Neural cell (in vitro differentiated cells): Measurements from ENCODE around the gene TMEM131L. TPM values are rescaled to one million over a fixed set of nuclear protein-coding genes. Genes with fewer than 3 reads are reported as not detected.

Experiments used
- H2AFZ ChIP-seq: fragments of 200-600, 300-800 bp; sonication (generic), shearing (Covaris generic); 2 replicates; pipeline ENCODE4 v1.6.0; 2014; ENCODE audit warnings: low read depth, mild to moderate bottlenecking, antibody characterized with exemption, low read length, moderate library complexity
- H3F3A ChIP-seq: fragments of 200-600 bp; shearing (Covaris generic); 2 replicates; pipeline ENCODE4 v1.6.1; 2016; ENCODE audit warnings: mild to moderate bottlenecking, moderate library complexity, mixed read lengths, antibody characterized with exemption, low read length; ENCODE audit not compliant: insufficient read depth, poor library complexity, severe bottlenecking
- H3K27ac ChIP-seq: fragments of 200-600, 300-800 bp; sonication (generic), shearing (Covaris generic); 2 replicates; pipeline ENCODE4 v1.5.1; 2014; ENCODE audit warnings: mild to moderate bottlenecking, low read length, moderate library complexity
- H3K27me3 ChIP-seq: fragments of 300-800, 200-600 bp; sonication (generic), shearing (Covaris generic); 2 replicates; pipeline ENCODE4 v1.6.0; 2014; ENCODE audit warnings: mild to moderate bottlenecking, low read depth, low read length, moderate library complexity; ENCODE audit not compliant: insufficient read depth
- H3K36me3 ChIP-seq: fragments of 300-800, 200-600 bp; sonication (generic), shearing (Covaris generic); 2 replicates; pipeline ENCODE4 v1.5.1; 2014; ENCODE audit warnings: mild to moderate bottlenecking, antibody characterized with exemption, low read length, moderate library complexity; ENCODE audit not compliant: insufficient read depth
- H3K4me2 ChIP-seq: fragments of 300-800, 200-600 bp; sonication (generic), shearing (Covaris generic); 2 replicates; pipeline ENCODE4 v1.6.0; 2014; ENCODE audit warnings: mild to moderate bottlenecking, low read length
- H3K4me3 ChIP-seq: fragments of 300-800, 200-600 bp; sonication (generic), shearing (Covaris generic); 2 replicates; pipeline ENCODE4 v1.5.1; 2014; ENCODE audit warnings: mild to moderate bottlenecking, low read length, moderate library complexity
- H3K79me2 ChIP-seq: fragments of 200-600 bp; shearing (Covaris generic); replicated peaks from 2 replicates; pipeline ENCODE4 v1.6.0; 2014; ENCODE audit warnings: mild to moderate bottlenecking, low read length, moderate library complexity; ENCODE audit not compliant: insufficient read depth
- H3K9ac ChIP-seq: fragments of 300-800, 200-600 bp; sonication (generic), shearing (Covaris generic); 2 replicates; pipeline ENCODE4 v1.6.1; 2016; ENCODE audit warnings: mild to moderate bottlenecking, low read length, mixed read lengths
- H3K9me2 ChIP-seq: fragments of 200-600 bp; shearing (Covaris generic); 2 replicates; pipeline ENCODE4 v1.6.1; 2016; ENCODE audit warnings: mild to moderate bottlenecking, low read length, mixed read lengths; ENCODE audit not compliant: insufficient read depth
- H3K9me3 ChIP-seq: fragments of 200-600, 300-800 bp; sonication (generic), shearing (Covaris generic); 2 replicates; pipeline ENCODE4 v1.6.1; 2016; ENCODE audit warnings: mild to moderate bottlenecking, mixed run types, low read length, moderate library complexity, mixed read lengths
- H4K20me1 ChIP-seq: fragments of 200-600 bp; shearing (Covaris generic); 2 replicates; pipeline ENCODE4 v1.6.1; 2016; ENCODE audit warnings: mild to moderate bottlenecking, mixed run types; ENCODE audit not compliant: insufficient read depth
- EP300 ChIP-seq: fragments of 450-650 bp; conservative IDR thresholded peaks from 2 replicates; pipeline ENCODE4 v1.6.1; 2014; ENCODE audit warnings: antibody characterized with exemption, mild to moderate bottlenecking, moderate library complexity; ENCODE audit not compliant: poor library complexity, severe bottlenecking
- EZH2 ChIP-seq: fragments of 200-600, 300-800 bp; shearing (Covaris generic), sonication (generic); IDR thresholded peaks from 2 replicates; pipeline ENCODE4 v1.6.1; 2014; ENCODE audit warnings: antibody characterized with exemption, low read length, borderline replicate concordance, mild to moderate bottlenecking; ENCODE audit not compliant: insufficient read depth, poor library complexity, severe bottlenecking
- MXI1 ChIP-seq: fragments of 450-650 bp; conservative IDR thresholded peaks from 2 replicates; pipeline ENCODE4 v1.6.1; 2014; ENCODE audit warnings: antibody characterized with exemption, mild to moderate bottlenecking; ENCODE audit not compliant: poor library complexity, severe bottlenecking
- POLR2AphosphoS5 ChIP-seq: IDR thresholded peaks from 2 replicates; pipeline ENCODE4 v1.6.1; 2012
- RAD21 ChIP-seq: fragments of 450-650 bp; conservative IDR thresholded peaks from 2 replicates; pipeline ENCODE4 v1.6.1; 2014; ENCODE audit warnings: antibody characterized with exemption, mild to moderate bottlenecking, moderate library complexity
- REST ChIP-seq: IDR thresholded peaks from 2 replicates; pipeline ENCODE4 v1.6.1; 2012; ENCODE audit warnings: borderline replicate concordance
- SMC3 ChIP-seq: fragments of 450-650 bp; conservative IDR thresholded peaks from 2 replicates; pipeline ENCODE4 v1.6.1; 2014; ENCODE audit warnings: antibody characterized with exemption, mild to moderate bottlenecking, moderate library complexity; ENCODE audit not compliant: poor library complexity
- TAF1 ChIP-seq: IDR thresholded peaks from 2 replicates; pipeline ENCODE4 v1.6.1; 2012; ENCODE audit warnings: low read depth
- polyA plus RNA-seq: library from polyadenylated mRNA; depleted of rRNA; stranded (reverse); fragments of >200 nt; gene quantifications from 2 replicates; pipeline ENCODE4 v1.2.3, GENCODE V29; 2014
- TF ChIP-seq, protein P1 (sequence below): fragments of 450-650 bp; IDR thresholded peaks from 2 replicates; pipeline ENCODE4 v1.5.1; 2014; ENCODE audit warnings: antibody characterized with exemption, mild to moderate bottlenecking, moderate library complexity; ENCODE audit not compliant: poor library complexity, severe bottlenecking

Gene TMEM131L
- polyA plus RNA-seq, 1 donor from 2014 or later, result 11.1 TPM

- no peaks in the 10 kb centered on the region for H3K36me3 ChIP-seq
- H3K9me2 ChIP-seq, result no peaks in the 10 kb centered on the region
- H3K79me2 ChIP-seq, result no peaks in the 10 kb centered on the region
- no peak overlapping the region for H3K4me3 ChIP-seq
- H4K20me1 ChIP-seq, result no peaks in the 10 kb centered on the region
- H3K27me3 ChIP-seq, result no peaks in the 10 kb centered on the region
- H3K9ac ChIP-seq, result no peak overlapping the region
- no peaks in the 10 kb centered on the region for H3K9me3 ChIP-seq
- H3F3A ChIP-seq, result no peaks in the 10 kb centered on the region
- no peak overlapping the region for H2AFZ ChIP-seq
- no peak overlapping the region for H3K4me2 ChIP-seq
- TF ChIP-seq EP300, result no peak
- TF ChIP-seq RAD21, result no peak
- no peak for TF ChIP-seq EZH2
- TF ChIP-seq SMC3, result no peak
- TF ChIP-seq, protein P1, sequence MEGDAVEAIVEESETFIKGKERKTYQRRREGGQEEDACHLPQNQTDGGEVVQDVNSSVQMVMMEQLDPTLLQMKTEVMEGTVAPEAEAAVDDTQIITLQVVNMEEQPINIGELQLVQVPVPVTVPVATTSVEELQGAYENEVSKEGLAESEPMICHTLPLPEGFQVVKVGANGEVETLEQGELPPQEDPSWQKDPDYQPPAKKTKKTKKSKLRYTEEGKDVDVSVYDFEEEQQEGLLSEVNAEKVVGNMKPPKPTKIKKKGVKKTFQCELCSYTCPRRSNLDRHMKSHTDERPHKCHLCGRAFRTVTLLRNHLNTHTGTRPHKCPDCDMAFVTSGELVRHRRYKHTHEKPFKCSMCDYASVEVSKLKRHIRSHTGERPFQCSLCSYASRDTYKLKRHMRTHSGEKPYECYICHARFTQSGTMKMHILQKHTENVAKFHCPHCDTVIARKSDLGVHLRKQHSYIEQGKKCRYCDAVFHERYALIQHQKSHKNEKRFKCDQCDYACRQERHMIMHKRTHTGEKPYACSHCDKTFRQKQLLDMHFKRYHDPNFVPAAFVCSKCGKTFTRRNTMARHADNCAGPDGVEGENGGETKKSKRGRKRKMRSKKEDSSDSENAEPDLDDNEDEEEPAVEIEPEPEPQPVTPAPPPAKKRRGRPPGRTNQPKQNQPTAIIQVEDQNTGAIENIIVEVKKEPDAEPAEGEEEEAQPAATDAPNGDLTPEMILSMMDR, result no peak
- TF ChIP-seq POLR2AphosphoS5, result no peak
- TF ChIP-seq MXI1, result no peak
- no peak for TF ChIP-seq TAF1
- TF ChIP-seq REST, result no peak
- H3K27ac ChIP-seq, result no peak overlapping the region
Observed at GRCh38 chr4:153669838-153670237, 203.7 kb downstream of the TMEM131L start.

GRCh38 chr4:153676486-153676885, 210.3 kb downstream of the TMEM131L start:
- no peaks in the 10 kb centered on the region for H3K9me2 ChIP-seq
- no peak overlapping the region for H3K4me3 ChIP-seq
- H3K4me2 ChIP-seq, result no peak overlapping the region
- no peaks in the 10 kb centered on the region for H3K79me2 ChIP-seq
- TF ChIP-seq POLR2AphosphoS5 (no peak), EZH2 (no peak), REST (no peak), TAF1 (no peak), RAD21 (no peak), EP300 (no peak), MXI1 (no peak), SMC3 (no peak)
- TF ChIP-seq, protein P1, result no peak
- no peak overlapping the region for H2AFZ ChIP-seq
- no peaks in the 10 kb centered on the region for H3F3A ChIP-seq
- peaks cover 3% of the 10 kb centered on the region for H3K9me3 ChIP-seq
- H3K27ac ChIP-seq, result no peak overlapping the region
- no peaks in the 10 kb centered on the region for H4K20me1 ChIP-seq
- H3K27me3 ChIP-seq, result no peaks in the 10 kb centered on the region
- H3K36me3 ChIP-seq, result no peaks in the 10 kb centered on the region
- H3K9ac ChIP-seq, result no peak overlapping the region
